Activated CD4-positive, alpha-beta T cell treated with anti-CD3 and anti-CD28 coated beads, Interleukin-2, amount 10 ng/mL, durations not matched to agents 24 days and 14 days (primary cell): ENCODE results near the gene CALN1. TPM values are rescaled to one million over a fixed set of nuclear protein-coding genes. Genes with fewer than 3 reads are reported as not detected.

ENCODE experiments used
- DNase-seq: peaks from one replicate; pipeline ENCODE4 v3.0.0; 2022
- H3K27ac Mint-ChIP-seq: one replicate; pipeline ENCODE4 v1.8.0; 2022; ENCODE audit warnings: mild to moderate bottlenecking, mixed read lengths
- H3K27me3 Mint-ChIP-seq: one replicate; pipeline ENCODE4 v1.8.0; 2022; ENCODE audit warnings: mixed read lengths
- H3K36me3 Mint-ChIP-seq: one replicate; pipeline ENCODE4 v1.8.0; 2022; ENCODE audit warnings: low read depth, mild to moderate bottlenecking, mixed read lengths
- H3K4me1 Mint-ChIP-seq: one replicate; pipeline ENCODE4 v1.8.0; 2021; ENCODE audit warnings: mixed read lengths
- H3K4me3 Mint-ChIP-seq: one replicate; pipeline ENCODE4 v1.8.0; 2022; ENCODE audit warnings: mild to moderate bottlenecking, moderate library complexity, mixed read lengths
- H3K9me3 Mint-ChIP-seq: one replicate; pipeline ENCODE4 v1.8.0; 2021; ENCODE audit warnings: mixed read lengths
- intact Hi-C: fragments of 100-400 bp; cut with micrococcal nuclease; formaldehyde crosslinking; loops from one replicate; pipeline ENCODE4 v1.15.1; 2023
- total RNA-seq: library from RNA; stranded (reverse); gene quantifications from 2 replicates; pipeline ENCODE4 v1.2.3, GENCODE V29; 2022

CALN1 gene
- total RNA-seq, 1 donor from 2014 or later: not detected

DNA sequence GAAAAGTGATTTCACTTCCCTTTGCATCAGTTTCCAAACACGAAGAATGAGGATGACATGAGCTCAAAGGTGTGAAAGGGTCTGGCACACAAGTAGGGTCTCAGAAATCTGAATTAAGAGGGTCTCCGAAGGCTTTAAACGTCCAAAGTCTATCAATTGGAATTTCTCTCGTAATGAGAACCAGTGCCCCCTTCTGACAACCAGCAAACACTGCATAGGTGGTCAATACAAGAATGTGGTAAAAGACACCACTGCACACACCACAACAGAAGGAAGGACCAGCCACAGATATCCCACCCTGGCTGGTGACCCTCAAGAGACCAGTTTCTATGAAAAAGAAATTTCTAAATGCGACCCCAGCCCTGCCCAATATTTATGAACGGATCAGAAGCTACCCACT is 78.1 kb downstream of the CALN1 start:
- intact Hi-C loops: no loop called here

DNA sequence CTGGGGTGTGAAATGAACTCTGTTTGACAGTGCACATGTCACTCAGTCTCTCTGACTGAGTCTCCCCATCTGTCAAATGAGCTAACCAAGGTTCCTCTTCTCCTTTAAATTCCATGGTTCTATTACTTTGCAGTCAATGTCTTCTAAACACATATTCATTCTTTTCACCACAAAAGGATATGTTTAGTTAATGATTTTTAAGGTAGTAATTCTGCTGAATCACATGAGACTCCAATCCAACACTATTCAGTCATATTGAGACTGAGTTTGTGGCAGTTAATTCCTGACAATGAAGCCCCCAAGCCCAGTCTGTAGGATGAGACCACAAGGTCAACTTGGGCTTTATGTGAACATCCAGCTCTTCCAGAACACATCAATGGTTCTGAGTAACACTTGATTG is 85.3 kb downstream of the CALN1 start:
- H3K27me3 Mint-ChIP-seq: no peaks in the 10 kb centered on the region
- H3K4me1 Mint-ChIP-seq: no peaks in the 10 kb centered on the region
- DNase-seq: no peak
- no peaks in the 10 kb centered on the region for H3K36me3 Mint-ChIP-seq
- H3K4me3 Mint-ChIP-seq: no peak overlapping the region
- no peak overlapping the region for H3K27ac Mint-ChIP-seq
- H3K9me3 Mint-ChIP-seq: no peaks in the 10 kb centered on the region
- intact Hi-C loops: no loop called here

More for the DNA sequence above, 78.1 kb downstream of the CALN1 start:
- no peaks in the 10 kb centered on the region for H3K4me1 Mint-ChIP-seq
- H3K36me3 Mint-ChIP-seq: no peaks in the 10 kb centered on the region
- no peak for DNase-seq
- H3K27me3 Mint-ChIP-seq: peaks cover 18% of the 10 kb centered on the region
- H3K4me3 Mint-ChIP-seq: no peak overlapping the region
- H3K27ac Mint-ChIP-seq: no peak overlapping the region
- H3K9me3 Mint-ChIP-seq: peaks cover 8% of the 10 kb centered on the region

DNA sequence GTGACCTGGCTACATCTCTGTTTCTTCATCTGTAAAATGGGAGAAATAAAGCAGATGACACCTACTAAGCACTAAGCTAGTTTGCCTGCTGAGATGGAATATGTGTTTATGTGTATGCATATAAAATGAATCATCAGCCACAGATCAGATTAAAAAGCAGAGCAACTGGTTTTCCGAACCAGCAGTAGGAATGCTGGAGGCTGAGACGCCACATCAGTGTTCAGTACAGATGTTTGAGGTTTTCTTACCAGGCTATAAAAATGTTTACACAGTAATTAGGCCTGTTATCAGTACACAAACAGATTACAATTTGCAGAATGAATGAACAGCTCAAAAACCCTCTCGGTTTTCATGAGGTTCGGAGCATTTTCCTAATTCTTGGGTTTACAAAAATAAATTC is 85.8 kb downstream of the CALN1 start:
- no peak for DNase-seq
- intact Hi-C loops: no loop called here
- Mint-ChIP-seq H3K4me1 (no peaks in the 10 kb centered on the region), H3K4me3 (no peak overlapping the region), H3K36me3 (no peaks in the 10 kb centered on the region), H3K9me3 (no peaks in the 10 kb centered on the region), H3K27ac (no peak overlapping the region), H3K27me3 (no peaks in the 10 kb centered on the region)

DNA sequence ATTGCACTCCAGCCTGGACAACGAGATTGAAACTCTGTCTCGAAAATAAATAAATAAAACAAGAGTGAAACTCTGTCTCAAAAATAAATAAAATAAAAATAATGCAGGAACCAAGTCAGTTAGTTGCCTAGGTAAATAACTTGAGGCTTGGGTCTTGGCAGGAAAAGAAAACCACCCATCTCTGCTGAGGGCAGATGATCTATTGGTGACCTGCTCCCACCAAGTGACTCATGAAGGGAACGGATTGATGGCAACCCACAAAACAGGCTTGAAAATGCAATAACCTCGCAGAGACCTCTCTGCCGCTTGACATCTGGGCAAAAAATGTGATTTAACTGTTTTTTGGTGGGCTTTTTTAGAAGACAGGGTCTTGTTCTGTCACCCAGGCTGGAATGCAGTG is 86.6 kb downstream of the CALN1 start:
- Mint-ChIP-seq H3K27me3 (no peaks in the 10 kb centered on the region), H3K36me3 (no peaks in the 10 kb centered on the region), H3K9me3 (no peaks in the 10 kb centered on the region), H3K4me3 (no peak overlapping the region), H3K4me1 (no peaks in the 10 kb centered on the region), H3K27ac (no peak overlapping the region)
- DNase-seq: no peak
- intact Hi-C loops: no loop called here

DNA sequence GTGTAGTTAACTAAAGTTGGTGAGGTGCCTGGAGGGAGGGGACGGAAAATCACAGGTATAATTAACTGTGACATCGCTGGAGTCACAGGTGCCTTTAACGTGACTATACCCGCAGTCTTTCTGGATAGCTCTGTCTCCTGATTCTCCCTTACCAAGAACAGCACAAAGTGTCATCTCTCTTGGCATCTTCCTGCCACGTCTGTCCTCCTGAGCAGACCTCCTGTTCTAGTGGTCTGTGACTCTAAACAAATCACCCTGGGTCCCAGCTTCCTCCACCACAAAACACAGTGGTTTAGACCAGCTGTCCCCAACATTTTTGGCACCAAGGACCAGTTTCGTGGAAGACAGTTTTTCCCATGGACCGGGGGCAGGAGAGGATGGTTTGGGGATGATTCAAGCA is 90.5 kb downstream of the CALN1 start:
- H3K4me1 Mint-ChIP-seq: no peaks in the 10 kb centered on the region
- no peak for DNase-seq
- H3K36me3 Mint-ChIP-seq: no peaks in the 10 kb centered on the region
- intact Hi-C loops: no loop called here
- H3K27ac Mint-ChIP-seq: no peak overlapping the region
- no peaks in the 10 kb centered on the region for H3K9me3 Mint-ChIP-seq
- no peaks in the 10 kb centered on the region for H3K27me3 Mint-ChIP-seq
- H3K4me3 Mint-ChIP-seq: no peak overlapping the region

DNA sequence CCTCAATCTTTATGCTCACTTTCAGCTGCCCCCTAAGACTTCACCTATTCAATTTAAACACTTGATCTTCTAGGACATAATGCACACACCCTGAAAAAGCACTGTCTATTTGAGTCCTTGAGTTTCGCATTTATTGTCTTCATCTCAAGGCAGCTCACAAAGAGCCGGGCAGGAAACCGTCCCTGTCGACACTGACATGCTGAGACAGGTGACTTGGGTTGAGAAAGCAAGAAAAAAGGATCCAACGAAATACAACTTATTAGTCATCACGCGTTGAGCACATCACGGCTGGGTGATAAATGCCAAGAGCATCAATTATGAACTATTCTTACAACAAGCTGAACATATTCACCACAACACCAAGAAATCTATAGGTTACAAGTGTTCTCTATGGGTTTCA is 91.1 kb downstream of the CALN1 start:
- no peak overlapping the region for H3K27ac Mint-ChIP-seq
- intact Hi-C loops: no loop called here
- H3K27me3 Mint-ChIP-seq: no peaks in the 10 kb centered on the region
- no peaks in the 10 kb centered on the region for H3K36me3 Mint-ChIP-seq
- H3K4me3 Mint-ChIP-seq: no peak overlapping the region
- H3K4me1 Mint-ChIP-seq: no peaks in the 10 kb centered on the region
- H3K9me3 Mint-ChIP-seq: no peaks in the 10 kb centered on the region
- no peak for DNase-seq

DNA sequence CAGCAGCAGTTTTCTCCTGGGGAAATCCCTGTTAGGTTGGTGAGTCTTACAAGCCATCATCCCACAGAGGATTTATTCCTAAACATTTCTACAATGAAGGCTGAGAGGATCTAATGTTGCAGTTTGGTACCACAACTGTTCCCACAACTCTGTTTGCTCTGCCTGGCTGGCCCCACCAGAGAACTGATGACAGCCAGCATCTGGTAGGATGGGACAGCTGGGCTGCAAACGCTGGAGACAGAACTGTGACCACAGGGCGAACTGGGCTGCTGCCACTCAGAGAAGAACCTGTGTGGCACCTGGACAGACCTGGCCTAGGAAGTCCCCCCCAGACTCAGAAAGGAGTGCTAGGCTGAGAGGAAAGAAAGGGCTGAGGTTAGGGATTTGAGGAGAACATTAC is 94.8 kb downstream of the CALN1 start:
- DNase-seq: no peak
- no peaks in the 10 kb centered on the region for H3K4me1 Mint-ChIP-seq
- intact Hi-C loops: no loop called here
- H3K27ac Mint-ChIP-seq: no peak overlapping the region
- no peak overlapping the region for H3K4me3 Mint-ChIP-seq
- H3K27me3 Mint-ChIP-seq: no peaks in the 10 kb centered on the region
- H3K9me3 Mint-ChIP-seq: no peaks in the 10 kb centered on the region
- no peaks in the 10 kb centered on the region for H3K36me3 Mint-ChIP-seq

DNA sequence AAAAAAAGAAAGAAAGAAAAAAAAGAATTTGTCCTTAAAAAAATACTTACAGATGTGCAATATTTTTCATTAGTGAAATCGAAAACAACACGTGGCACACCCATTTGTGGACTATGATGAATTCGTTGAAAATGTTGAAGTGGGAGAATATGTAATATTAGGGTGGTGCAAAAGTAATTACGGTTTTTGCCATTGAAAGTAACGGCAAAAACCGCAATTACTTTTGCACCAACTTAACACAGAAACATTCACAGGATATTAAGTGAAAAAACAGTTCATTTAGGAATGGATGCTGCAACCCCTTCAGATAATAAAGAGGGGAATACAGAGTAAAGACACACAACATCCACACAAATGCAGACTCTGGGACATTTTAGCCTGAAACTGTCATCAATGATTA is 96.0 kb downstream of the CALN1 start:
- no peaks in the 10 kb centered on the region for H3K9me3 Mint-ChIP-seq
- intact Hi-C loops: no loop called here
- H3K36me3 Mint-ChIP-seq: no peaks in the 10 kb centered on the region
- H3K27ac Mint-ChIP-seq: no peak overlapping the region
- no peak overlapping the region for H3K4me3 Mint-ChIP-seq
- H3K4me1 Mint-ChIP-seq: no peaks in the 10 kb centered on the region
- no peaks in the 10 kb centered on the region for H3K27me3 Mint-ChIP-seq
- no peak for DNase-seq

DNA sequence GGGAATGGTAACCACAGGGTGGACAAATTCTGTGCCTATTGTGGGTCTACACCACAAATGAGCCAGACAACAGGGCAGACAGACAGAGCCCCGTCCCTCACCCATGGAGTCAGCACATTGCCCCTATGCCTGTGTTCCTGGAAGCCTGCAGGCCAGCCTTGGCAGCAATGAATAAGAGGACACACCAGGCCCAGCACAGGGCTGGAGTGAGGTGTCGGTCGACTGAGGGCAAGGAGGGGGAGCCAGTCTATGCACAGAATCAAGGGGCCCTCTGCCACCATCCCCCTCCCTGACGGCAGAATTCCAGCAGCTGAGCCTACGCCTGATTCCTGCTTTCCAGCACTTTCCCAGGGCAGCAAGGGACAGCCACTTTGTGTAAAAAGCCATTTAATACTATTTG is 98.2 kb downstream of the CALN1 start:
- no peaks in the 10 kb centered on the region for H3K27me3 Mint-ChIP-seq
- no peak overlapping the region for H3K4me3 Mint-ChIP-seq
- no peaks in the 10 kb centered on the region for H3K36me3 Mint-ChIP-seq

DNA sequence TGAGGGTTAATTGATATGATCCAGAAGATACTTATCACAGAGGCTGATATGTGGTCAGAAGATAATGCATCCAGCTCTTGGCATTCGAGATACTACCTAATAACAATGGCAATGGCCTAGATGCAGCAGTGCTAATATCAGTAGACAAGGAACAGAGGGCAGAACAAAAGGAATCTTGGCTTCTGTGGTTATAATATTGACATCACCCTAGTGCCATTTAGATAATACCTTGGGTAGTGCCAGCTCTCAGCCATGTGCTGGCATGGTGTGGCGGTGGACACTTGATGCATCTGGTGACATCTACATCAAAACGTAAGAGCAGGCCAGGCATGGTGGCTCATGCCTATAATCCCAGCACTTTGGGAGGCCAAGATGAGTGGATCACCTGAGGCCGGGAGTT is 101.8 kb downstream of the CALN1 start:
- no peak overlapping the region for H3K4me3 Mint-ChIP-seq
- intact Hi-C loops: no loop called here
- DNase-seq: no peak
- no peaks in the 10 kb centered on the region for H3K4me1 Mint-ChIP-seq
- no peaks in the 10 kb centered on the region for H3K27me3 Mint-ChIP-seq
- H3K36me3 Mint-ChIP-seq: no peaks in the 10 kb centered on the region
- H3K27ac Mint-ChIP-seq: no peak overlapping the region
- H3K9me3 Mint-ChIP-seq: no peaks in the 10 kb centered on the region

More for the DNA sequence above, 98.2 kb downstream of the CALN1 start:
- intact Hi-C loops: no loop called here
- Mint-ChIP-seq H3K27ac (no peak overlapping the region), H3K4me1 (no peaks in the 10 kb centered on the region), H3K9me3 (no peaks in the 10 kb centered on the region)
- no peak for DNase-seq

DNA sequence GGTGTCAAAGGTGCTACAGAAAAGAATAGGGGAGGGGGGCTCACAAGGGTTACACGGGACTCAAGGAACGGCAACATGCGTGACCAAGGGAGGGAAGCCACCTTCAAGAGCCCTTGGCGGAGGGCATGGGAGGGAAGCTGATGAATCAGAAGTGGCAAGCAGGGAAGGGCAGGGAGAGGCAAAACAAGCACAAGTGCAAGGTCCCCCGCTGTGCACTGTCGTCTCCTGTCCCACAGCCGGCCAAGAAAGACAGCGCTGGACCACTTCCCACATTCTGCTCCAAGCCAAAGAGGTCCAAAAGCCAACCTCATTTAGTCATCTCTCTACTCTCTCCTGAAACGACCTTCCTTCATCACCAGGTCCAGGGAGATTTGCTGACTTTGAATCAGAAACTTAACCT is 102.7 kb downstream of the CALN1 start:
- intact Hi-C loops: no loop called here
- H3K27me3 Mint-ChIP-seq: no peaks in the 10 kb centered on the region
- no peak overlapping the region for H3K4me3 Mint-ChIP-seq
- no peaks in the 10 kb centered on the region for H3K4me1 Mint-ChIP-seq
- no peak overlapping the region for H3K27ac Mint-ChIP-seq
- H3K36me3 Mint-ChIP-seq: no peaks in the 10 kb centered on the region
- DNase-seq: no peak
- no peaks in the 10 kb centered on the region for H3K9me3 Mint-ChIP-seq

DNA sequence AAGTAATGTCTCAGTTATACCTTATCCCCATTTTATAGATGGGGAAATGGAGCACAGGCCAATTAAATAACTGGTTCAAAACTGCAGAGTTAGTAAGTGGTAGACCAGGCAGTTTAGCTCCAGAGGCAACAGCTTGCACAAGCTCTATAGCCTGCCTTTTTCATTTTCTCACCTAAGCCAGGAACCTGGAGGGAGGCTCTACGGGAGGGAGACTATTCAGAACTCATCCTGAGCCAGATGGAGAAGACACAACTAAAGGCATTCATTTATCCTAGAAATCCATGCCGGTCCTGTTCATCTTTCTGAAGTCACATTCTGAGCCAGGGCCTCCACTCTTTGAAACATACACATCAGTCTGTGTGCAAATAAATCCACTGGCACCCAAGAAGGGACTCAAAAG is 103.2 kb downstream of the CALN1 start:
- DNase-seq: no peak
- intact Hi-C loops: no loop called here
- Mint-ChIP-seq H3K36me3 (no peaks in the 10 kb centered on the region), H3K27me3 (no peaks in the 10 kb centered on the region), H3K4me3 (no peak overlapping the region), H3K27ac (no peak overlapping the region), H3K4me1 (no peaks in the 10 kb centered on the region), H3K9me3 (no peaks in the 10 kb centered on the region)

DNA sequence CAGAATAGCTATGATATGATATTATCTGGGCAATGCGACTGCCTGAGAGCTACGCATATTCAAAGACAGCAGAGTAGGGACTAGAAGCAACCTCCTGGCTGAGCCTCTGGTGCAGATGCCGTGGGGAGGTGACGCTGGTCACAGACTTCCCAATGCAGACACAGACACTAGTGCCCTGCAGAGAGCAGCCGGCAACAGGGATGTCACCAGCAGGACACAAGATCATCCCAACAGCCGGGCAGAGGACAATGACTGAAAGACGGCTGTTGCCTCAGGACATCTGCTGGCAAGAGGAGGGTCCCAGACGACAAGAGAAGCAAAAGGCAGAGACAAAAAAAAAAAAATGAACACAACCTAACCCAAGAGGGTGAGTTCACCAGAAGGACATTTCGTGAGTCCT is 104.6 kb downstream of the CALN1 start:
- H3K36me3 Mint-ChIP-seq: no peaks in the 10 kb centered on the region

DNA sequence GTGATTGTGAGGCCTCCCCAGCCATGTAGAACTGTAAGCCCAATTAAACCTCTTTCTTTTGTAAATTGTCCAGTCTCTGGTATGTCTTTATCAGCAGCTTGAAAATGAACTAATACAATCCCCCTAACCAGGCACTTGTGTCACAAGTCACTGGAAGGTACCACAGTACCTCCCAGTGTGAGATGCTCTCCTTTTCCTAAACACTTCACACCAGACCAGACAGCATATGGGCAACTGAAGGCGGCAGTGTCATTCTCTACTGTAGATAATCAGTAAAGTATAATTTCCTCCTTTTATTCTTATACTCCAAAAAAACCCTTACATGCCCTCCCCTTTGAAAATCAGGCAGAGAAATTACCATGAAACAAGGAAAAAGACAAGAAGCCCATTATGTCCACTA is 113.2 kb downstream of the CALN1 start:
- DNase-seq: no peak
- H3K4me1 Mint-ChIP-seq: no peaks in the 10 kb centered on the region
- no peak overlapping the region for H3K4me3 Mint-ChIP-seq
- intact Hi-C loops: no loop called here
- H3K27ac Mint-ChIP-seq: no peak overlapping the region
- no peaks in the 10 kb centered on the region for H3K36me3 Mint-ChIP-seq
- H3K9me3 Mint-ChIP-seq: no peaks in the 10 kb centered on the region
- H3K27me3 Mint-ChIP-seq: no peaks in the 10 kb centered on the region

More for the DNA sequence above, 104.6 kb downstream of the CALN1 start:
- Mint-ChIP-seq H3K4me1 (no peaks in the 10 kb centered on the region), H3K27ac (no peak overlapping the region), H3K27me3 (no peaks in the 10 kb centered on the region), H3K4me3 (no peak overlapping the region), H3K9me3 (no peaks in the 10 kb centered on the region)
- no peak for DNase-seq
- intact Hi-C loops: no loop called here

DNA sequence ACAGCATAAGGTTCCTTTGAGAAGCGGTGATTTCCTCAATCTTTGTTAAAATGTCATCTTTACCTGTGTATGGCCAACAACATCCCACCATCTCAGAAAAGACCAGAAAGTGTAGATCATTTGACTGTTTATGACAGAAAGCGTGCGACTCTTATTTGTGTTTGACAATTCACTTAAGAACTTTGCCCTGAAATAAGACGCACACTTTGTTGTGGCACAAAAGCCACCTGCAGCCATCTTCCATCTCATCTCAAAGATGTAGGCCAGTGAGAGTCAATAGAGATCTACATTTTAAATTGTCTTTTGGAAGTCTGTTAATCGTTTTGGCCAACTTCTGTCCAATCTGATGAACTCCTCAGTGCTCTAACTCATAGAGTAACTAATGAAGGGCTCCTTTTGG is 114.0 kb downstream of the CALN1 start:
- DNase-seq: no peak
- intact Hi-C loops: no loop called here
- H3K36me3 Mint-ChIP-seq: no peaks in the 10 kb centered on the region
- H3K27me3 Mint-ChIP-seq: no peaks in the 10 kb centered on the region
- no peak overlapping the region for H3K27ac Mint-ChIP-seq
- no peaks in the 10 kb centered on the region for H3K4me1 Mint-ChIP-seq
- no peak overlapping the region for H3K4me3 Mint-ChIP-seq
- no peaks in the 10 kb centered on the region for H3K9me3 Mint-ChIP-seq

DNA sequence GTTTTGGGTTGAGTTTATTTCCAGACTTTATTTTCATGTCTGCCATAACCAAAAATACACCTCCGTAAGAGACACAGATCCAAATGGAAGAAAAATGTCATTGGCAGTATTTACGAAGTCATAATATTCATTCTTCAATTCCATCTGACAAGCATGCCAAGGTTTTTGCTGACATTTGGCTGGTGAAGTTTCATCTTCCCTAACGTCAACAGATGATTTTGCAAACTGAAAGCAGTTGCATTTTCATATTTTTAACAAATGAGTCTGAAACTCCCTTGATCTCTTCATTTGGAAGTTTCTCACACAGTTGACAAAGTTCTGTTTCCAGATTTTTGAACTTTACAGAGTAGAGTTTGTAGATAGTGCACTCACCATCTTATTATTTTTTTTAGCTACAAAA is 114.5 kb downstream of the CALN1 start:
- H3K36me3 Mint-ChIP-seq: no peaks in the 10 kb centered on the region
- no peaks in the 10 kb centered on the region for H3K27me3 Mint-ChIP-seq
- H3K4me3 Mint-ChIP-seq: no peak overlapping the region
- no peak overlapping the region for H3K27ac Mint-ChIP-seq
- intact Hi-C loops: no loop called here
- no peak for DNase-seq
- H3K9me3 Mint-ChIP-seq: no peaks in the 10 kb centered on the region
- H3K4me1 Mint-ChIP-seq: no peaks in the 10 kb centered on the region
